Glutamatergic neuron (in vitro differentiated cells): Measurements from ENCODE around the gene IDS. TPM values are rescaled to one million over a fixed set of nuclear protein-coding genes. Genes with fewer than 3 reads are reported as not detected.
A peak's percentile ranks its signal among the peaks of the same experiment; 100 is the strongest.
"Not testable (repeated sequence)": the region's sequence is repeated elsewhere in the genome, so short reads cannot be mapped to it uniquely, and the experiment has no call there.

Experiments used
- DNase-seq: peaks from one replicate; pipeline ENCODE4 v3.0.0; 2022
- H3K27ac Mint-ChIP-seq: one replicate; pipeline ENCODE4 v1.8.0; 2020; ENCODE audit warnings: mild to moderate bottlenecking, mixed read lengths, inconsistent platforms; ENCODE audit not compliant: unreplicated experiment
- H3K27me3 Mint-ChIP-seq: one replicate; pipeline ENCODE4 v1.8.0; 2020; ENCODE audit warnings: mild to moderate bottlenecking, moderate library complexity, mixed read lengths, inconsistent platforms; ENCODE audit not compliant: unreplicated experiment
- H3K36me3 Mint-ChIP-seq: one replicate; pipeline ENCODE4 v1.8.0; 2020; ENCODE audit warnings: mild to moderate bottlenecking, mixed read lengths, inconsistent platforms; ENCODE audit not compliant: unreplicated experiment
- H3K4me1 Mint-ChIP-seq: one replicate; pipeline ENCODE4 v1.8.0; 2020; ENCODE audit warnings: mild to moderate bottlenecking, low read depth, mixed read lengths, inconsistent platforms; ENCODE audit not compliant: unreplicated experiment
- H3K4me3 Mint-ChIP-seq: one replicate; pipeline ENCODE4 v1.8.0; 2020; ENCODE audit warnings: mild to moderate bottlenecking, mixed read lengths, inconsistent platforms; ENCODE audit not compliant: unreplicated experiment
- H3K9me3 Mint-ChIP-seq: one replicate; pipeline ENCODE4 v1.8.0; 2020; ENCODE audit warnings: mild to moderate bottlenecking, moderate library complexity, mixed read lengths, inconsistent platforms; ENCODE audit not compliant: unreplicated experiment
- CTCF ChIP-seq: fragments of 200-600 bp; sonication (generic); IDR thresholded peaks from one replicate; pipeline ENCODE4 v1.5.0; 2021; ENCODE audit not compliant: partially characterized antibody, unreplicated experiment
- long read RNA-seq: library from polyadenylated mRNA; unstranded; transcript quantifications from one replicate; pipeline ENCODE4 v2.0.0, GENCODE V29; 2020; ENCODE audit not compliant: unreplicated experiment
- total RNA-seq: library from RNA; stranded (reverse); fragmentation: NEBNext Ultra II Directional; extraction: Animal tissue kit (Norgen Biotek cat#: 25700); gene quantifications from one replicate; pipeline ENCODE4 v1.2.1, GENCODE V29; 2021; ENCODE audit not compliant: unreplicated experiment

Gene IDS
- total RNA-seq = 86.4 TPM
- long read RNA-seq, full-length matches to known transcripts = 18 of 20 reads
- long read RNA-seq, partial matches to known transcripts = 2 of 20 reads
- long read RNA-seq, other reads (novel, unspliced or antisense) = 0 of 20 reads

- TF ChIP-seq CTCF = no peak
- Mint-ChIP-seq H3K27ac (peak within 1 kb of the TSS; percentile 95), H3K4me1 (peaks cover 4% of the 10 kb centered on the region), H3K9me3 (peaks cover 9% of the 10 kb centered on the region), H3K4me3 (peak within 1 kb of the TSS; percentile 99), H3K27me3 (peaks cover 12% of the 10 kb centered on the region), H3K36me3 (no peaks in the 10 kb centered on the region)
- DNase-seq = peak; percentile 88
These were observed at the start of gene IDS for GRCh38 chrX:149504915-149505651. Gene IDS (minus strand): TSS chrX:149505306. CDS start chrX:149505137, 169 bp downstream.

- not testable (repeated sequence) for H3K4me1 Mint-ChIP-seq, H3K9me3 Mint-ChIP-seq, H3K36me3 Mint-ChIP-seq, H3K27ac Mint-ChIP-seq, DNase-seq, H3K4me3 Mint-ChIP-seq, H3K27me3 Mint-ChIP-seq
These were observed 46.8 kb upstream of the IDS start for GRCh38 chrX:149551939-149552248.

GRCh38 chrX:149551245-149551938 lies 46.3 kb upstream of the IDS start:
- not testable (repeated sequence) for H3K27ac Mint-ChIP-seq, H3K4me3 Mint-ChIP-seq, DNase-seq, H3K36me3 Mint-ChIP-seq, H3K27me3 Mint-ChIP-seq, H3K9me3 Mint-ChIP-seq, H3K4me1 Mint-ChIP-seq

- not testable (repeated sequence) for H3K27me3 Mint-ChIP-seq, DNase-seq
These were observed 45.3 kb upstream of the IDS start for GRCh38 chrX:149550454-149550853.

GRCh38 chrX:149549701-149550100 lies 44.6 kb upstream of the IDS start, which contains the start of gene HSFX3:
Gene HSFX3 (minus strand): TSS chrX:149549924. CDS start chrX:149549852, 72 bp downstream.
- not testable (repeated sequence) for H3K27me3 Mint-ChIP-seq, H3K9me3 Mint-ChIP-seq, H3K36me3 Mint-ChIP-seq

More at GRCh38 chrX:149550454-149550853, 45.3 kb upstream of the IDS start:
- not testable (repeated sequence) for H3K36me3 Mint-ChIP-seq, H3K9me3 Mint-ChIP-seq, H3K4me3 Mint-ChIP-seq, H3K4me1 Mint-ChIP-seq, H3K27ac Mint-ChIP-seq

GRCh38 chrX:149547782-149548181 lies 42.7 kb upstream of the IDS start:
- not testable (repeated sequence) for DNase-seq, H3K4me1 Mint-ChIP-seq, H3K4me3 Mint-ChIP-seq, H3K27ac Mint-ChIP-seq, H3K36me3 Mint-ChIP-seq, H3K27me3 Mint-ChIP-seq, H3K9me3 Mint-ChIP-seq

More at GRCh38 chrX:149549701-149550100, 44.6 kb upstream of the IDS start, which contains the start of gene HSFX3:
- not testable (repeated sequence) for H3K27ac Mint-ChIP-seq, DNase-seq, H3K4me3 Mint-ChIP-seq, H3K4me1 Mint-ChIP-seq

- not testable (repeated sequence) for H3K27ac Mint-ChIP-seq, H3K27me3 Mint-ChIP-seq, H3K36me3 Mint-ChIP-seq, DNase-seq, H3K4me3 Mint-ChIP-seq, H3K4me1 Mint-ChIP-seq, H3K9me3 Mint-ChIP-seq
These were observed 41.9 kb upstream of the IDS start for GRCh38 chrX:149546962-149547361.

- H3K36me3 Mint-ChIP-seq, H3K9me3 Mint-ChIP-seq, H3K4me1 Mint-ChIP-seq, H3K4me3 Mint-ChIP-seq, H3K27me3 Mint-ChIP-seq, H3K27ac Mint-ChIP-seq: not testable (repeated sequence)
- DNase-seq = peak; percentile 44
These were observed 40.7 kb upstream of the IDS start for GRCh38 chrX:149545545-149546543.
